H1 (cell line): Measurements from ENCODE around the gene RFX2. TPM values are rescaled to one million over a fixed set of nuclear protein-coding genes. Genes with fewer than 3 reads are reported as not detected.

ENCODE experiments used
- CTCF ChIA-PET: fragments of 300-600 bp; sonication (Branson Sonifier 250); formaldehyde crosslinking; loops from one replicate; lab custom pipeline; 2021; ENCODE audit not compliant: partially characterized antibody; lab: Charles Lee
- POLR2A ChIA-PET: fragments of 300-600 bp; sonication (Branson Sonifier 250); formaldehyde crosslinking; loops from one replicate; lab custom pipeline; 2021; ENCODE audit warnings: inconsistent platforms; ENCODE audit not compliant: partially characterized antibody; lab: Charles Lee
- DNase-seq, 2 experiments: peaks; one replicate each; pipeline versions ENCODE4 v3.0.0 to v3.0.0-alpha.2; 2010 to 2022; ENCODE audit warnings: low spot score in 2 of 2, low read depth in 1 of 2, mixed read lengths in 1 of 2
- FAIRE-seq: peaks from 2 replicates; lab custom pipeline; 2011; peaks lifted over from hg19 to GRCh38; lab: Jason Lieb, UNC
- H2AFZ ChIP-seq: 2 replicates; pipeline ENCODE4 v1.8.1; 2012; ENCODE audit warnings: low read length, inconsistent platforms
- H2AK5ac ChIP-seq: 2 replicates; pipeline ENCODE4 v1.6.1; 2013; ENCODE audit warnings: low read depth, low read length
- H2BK120ac ChIP-seq: replicated peaks from 2 replicates; pipeline ENCODE3; 2013; ENCODE audit warnings: low read depth, low read length, inconsistent platforms
- H2BK12ac ChIP-seq: 2 replicates; pipeline ENCODE4 v1.6.1; 2013; ENCODE audit warnings: low read depth, low read length
- H2BK15ac ChIP-seq: 2 replicates; pipeline ENCODE4 v1.6.1; 2013; ENCODE audit warnings: low read length
- H2BK20ac ChIP-seq: 2 replicates; pipeline ENCODE4 v1.6.1; 2013; ENCODE audit warnings: low read length
- H2BK5ac ChIP-seq: 2 replicates; pipeline ENCODE4 v1.6.1; 2013; ENCODE audit warnings: low read depth, low read length
- H3K14ac ChIP-seq: 2 replicates; pipeline ENCODE4 v1.6.1; 2013; ENCODE audit warnings: inconsistent platforms; ENCODE audit not compliant: insufficient read length
- H3K18ac ChIP-seq: 2 replicates; pipeline ENCODE4 v1.6.1; 2013; ENCODE audit warnings: low read length; ENCODE audit errors: extremely low read depth
- H3K23ac ChIP-seq: 2 replicates; pipeline ENCODE4 v1.6.1; 2013; ENCODE audit warnings: inconsistent platforms; ENCODE audit not compliant: insufficient read length
- H3K23me2 ChIP-seq: 2 replicates; pipeline ENCODE4 v1.6.1; 2013; ENCODE audit warnings: low read depth, low read length
- H3K27ac ChIP-seq: 2 replicates; pipeline ENCODE4 v1.6.1; 2011; ENCODE audit warnings: low read depth, low read length, inconsistent platforms
- H3K27me3 ChIP-seq, 4 experiments: replicated peaks in 1 of 4; 1 replicate in 1 of 4; 2 replicates in 3 of 4; pipeline versions ENCODE4 v1.6.1 to v1.8.1; 2011 to 2013; ENCODE audit warnings: low read length in 3 of 4, mild to moderate bottlenecking in 3 of 4, inconsistent platforms in 2 of 4, mixed read lengths in 2 of 4, moderate library complexity in 1 of 4; ENCODE audit not compliant: control insufficient read depth in 3 of 4, insufficient read depth in 3 of 4; ENCODE audit errors: extremely low read depth in 1 of 4
- H3K36me3 ChIP-seq, 4 experiments: 2 replicates each; pipeline versions ENCODE4 v1.6.1 to v1.8.1; 2011 to 2013; ENCODE audit warnings: mild to moderate bottlenecking in 4 of 4, low read length in 3 of 4, moderate library complexity in 2 of 4, control low read depth in 1 of 4, inconsistent platforms in 1 of 4; ENCODE audit not compliant: insufficient read depth in 4 of 4, control insufficient read depth in 2 of 4
- H3K4ac ChIP-seq: replicated peaks from 2 replicates; pipeline ENCODE3; 2013; ENCODE audit warnings: low read length, low read depth, mixed read lengths, inconsistent platforms; ENCODE audit not compliant: insufficient read length
- H3K4me1 ChIP-seq, 4 experiments: replicated peaks in 1 of 4; 1 replicate in 1 of 4; 2 replicates in 3 of 4; pipeline versions ENCODE4 v1.6.1 to v1.8.1; 2011 to 2013; ENCODE audit warnings: low read length in 3 of 4, inconsistent platforms in 2 of 4, mixed read lengths in 1 of 4; ENCODE audit not compliant: insufficient read depth in 4 of 4, control insufficient read depth in 3 of 4
- H3K4me2 ChIP-seq, 2 experiments: 2 replicates each; pipeline versions ENCODE4 v1.6.1 to v1.8.1; 2011 to 2013; ENCODE audit warnings: low read depth in 2 of 2, low read length in 2 of 2, control low read depth in 1 of 2, inconsistent platforms in 1 of 2, mild to moderate bottlenecking in 1 of 2; ENCODE audit not compliant: insufficient read depth in 1 of 2
- H3K4me3 ChIP-seq, 4 experiments: fragments of 200-600, 300-600 bp in 1 of 4; sonication (generic), shearing (Covaris generic), sonication (Bioruptor Twin) in 1 of 4; 2 replicates each; pipeline versions ENCODE4 v1.5.1 to v1.8.1; 2011 to 2016; ENCODE audit warnings: low read length in 4 of 4, low read depth in 3 of 4, control low read depth in 2 of 4, inconsistent platforms in 2 of 4, mild to moderate bottlenecking in 2 of 4, mixed read lengths in 1 of 4, moderate library complexity in 1 of 4; ENCODE audit not compliant: insufficient read depth in 2 of 4; ENCODE audit errors: extremely low read depth in 1 of 4
- H3K56ac ChIP-seq: replicated peaks from 2 replicates; pipeline ENCODE3; 2013; ENCODE audit warnings: low read depth, mild to moderate bottlenecking, mixed read lengths, low read length, inconsistent platforms; ENCODE audit not compliant: insufficient read length
- H3K79me1 ChIP-seq: 2 replicates; pipeline ENCODE4 v1.6.1; 2013; ENCODE audit warnings: low read depth, low read length, control low read depth
- H3K79me2 ChIP-seq, 2 experiments: 2 replicates each; pipeline versions ENCODE4 v1.6.1 to v1.8.1; 2012 to 2013; ENCODE audit warnings: low read length in 2 of 2, mild to moderate bottlenecking in 2 of 2, inconsistent platforms in 1 of 2; ENCODE audit not compliant: insufficient read depth in 2 of 2, control insufficient read depth in 1 of 2
- H3K9ac ChIP-seq, 4 experiments: replicated peaks in 1 of 4; 1 replicate in 1 of 4; 2 replicates in 3 of 4; pipeline versions ENCODE4 v1.6.1 to v1.8.1; 2011 to 2013; ENCODE audit warnings: low read depth in 3 of 4, low read length in 3 of 4, control low read depth in 2 of 4, mild to moderate bottlenecking in 2 of 4, moderate library complexity in 2 of 4, inconsistent platforms in 1 of 4; ENCODE audit errors: extremely low read depth in 1 of 4
- H3K9me3 ChIP-seq, 2 experiments: 2 replicates each; pipeline versions ENCODE4 v1.6.1 to v1.8.1; 2012 to 2013; ENCODE audit warnings: mild to moderate bottlenecking in 2 of 2, moderate library complexity in 2 of 2, control low read depth in 1 of 2, inconsistent platforms in 1 of 2, low read depth in 1 of 2, low read length in 1 of 2, mixed read lengths in 1 of 2; ENCODE audit not compliant: insufficient read depth in 2 of 2
- H4K20me1 ChIP-seq, 2 experiments: replicated peaks in 1 of 2; 2 replicates each; pipeline versions ENCODE3 to v1.8.1; 2011 to 2013; ENCODE audit warnings: inconsistent platforms in 2 of 2, low read length in 2 of 2, mild to moderate bottlenecking in 1 of 2; ENCODE audit not compliant: insufficient read depth in 2 of 2, control insufficient read depth in 1 of 2
- H4K5ac ChIP-seq: 2 replicates; pipeline ENCODE4 v1.6.1; 2013; ENCODE audit warnings: low read length, low read depth, mixed read lengths, inconsistent platforms; ENCODE audit not compliant: insufficient read length
- H4K8ac ChIP-seq: 2 replicates; pipeline ENCODE4 v1.8.0; 2013; ENCODE audit warnings: mild to moderate bottlenecking, moderate library complexity, low read length, inconsistent platforms; ENCODE audit not compliant: insufficient read depth; ENCODE audit errors: extremely low read depth
- H4K91ac ChIP-seq: replicated peaks from 2 replicates; pipeline ENCODE3; 2013; ENCODE audit warnings: low read length, mixed read lengths, inconsistent platforms; ENCODE audit not compliant: insufficient read length
- SRF ChIP-seq: IDR thresholded peaks from 2 replicates; pipeline ENCODE4 v1.6.1; 2011; ENCODE audit warnings: mild to moderate bottlenecking, low read depth, low read length, moderate library complexity
- TAF7 ChIP-seq: optimal IDR thresholded peaks from 2 replicates; pipeline ENCODE3; 2011; ENCODE audit warnings: low read depth, mild to moderate bottlenecking, inconsistent platforms, low read length, moderate library complexity, borderline replicate concordance
- WGBS, 2 experiments: shearing (Covaris generic) in 1 of 2; methylation state at CpG; one replicate each; pipeline versions ENCODE4 v1.1.6 to v1.1.7; 2013 to 2015; ENCODE audit warnings: low lambda C conversion rate in 2 of 2, mixed read lengths in 2 of 2, inconsistent platforms in 1 of 2, low coverage in 1 of 2, missing lambda C conversion rate in 1 of 2; ENCODE audit not compliant: insufficient replicate concordance in 2 of 2, insufficient coverage in 1 of 2, insufficient read length in 1 of 2; ENCODE audit errors: extremely low coverage in 1 of 2, missing lambda C conversion rate in 1 of 2; 5-methylcytosine and 5-hydroxymethylcytosine counted together
- polyA plus RNA-seq, 7 experiments: library from polyadenylated mRNA; depleted of rRNA in 3 of 7; stranded (reverse) in 5 of 7; unstranded in 2 of 7; fragments of >200 nt in 5 of 7; fragments of 200-250 nt in 2 of 7; gene quantifications; 1 replicate in 5 of 7; 2 replicates in 1 of 7; 4 replicates in 1 of 7; pipeline versions ENCODE4 v1.2.1 to v1.2.3, GENCODE V29; 2011 to 2013; ENCODE audit warnings: missing spikeins in 2 of 7, mixed read lengths in 2 of 7
- total RNA-seq: library from RNA; stranded (reverse); fragmentation: NEBNext Ultra II Directional; extraction: Animal tissue kit (Norgen Biotek cat#: 25700); gene quantifications from 2 replicates; pipeline ENCODE4 v1.2.1, GENCODE V29; 2021

The RFX2 gene
- total and polyA plus RNA-seq, 2 of the 8 experiments (the other 6 are each of a cell fraction or from before 2014, with no cell fraction given), result 4.8 to 5.3 TPM

GRCh38 chr19:6014551-6015135 is 95.7 kb downstream of the RFX2 start:
- 91% methylated on average over 13 of the region's 13 CpGs; no CpG with 5 or more reads in 1 of the 2 experiments for WGBS, 2 experiments

More at GRCh38 chr19:6014551-6015135, 95.7 kb downstream of the RFX2 start:
- Histone ChIP-seq H2BK5ac (no peak overlapping the region), H2BK120ac (no peak overlapping the region), H2BK20ac (no peak overlapping the region), H3K4ac (no peak overlapping the region), H2BK12ac (no peak overlapping the region)
- no peak for FAIRE-seq
- no peak for TF ChIP-seq SRF
- no peak for TF ChIP-seq TAF7
- TF ChIP-seq, all 59 proteins: peak for 0
- CTCF ChIA-PET, result interaction anchor here (2.4 to 11.7 kb wide), 4 partner anchors 8 to 66 kb away, joined by 5 to 306 read pairs (median 33); no protein-coding TSS in a partner anchor
- Histone ChIP-seq H3K79me2 (no peaks in the 10 kb centered on the region), H3K4me1 (peaks cover 0 to 6% (median 0%) of the 10 kb centered on the region in 4 experiments; a peak in 1 of 7 replicates), H3K79me1 (no peaks in the 10 kb centered on the region), H2AK5ac (no peak overlapping the region), H3K4me2 (no peak overlapping the region), H3K27ac (no peak overlapping the region), H2AFZ (no peak overlapping the region), H3K23me2 (no peaks in the 10 kb centered on the region), H3K14ac (no peak overlapping the region), H3K23ac (no peak overlapping the region), H3K36me3 (no peaks in the 10 kb centered on the region), H3K27me3 (0 out of 7 replicates have a peak, but pooled peaks cover 0 to 2% (median 0%) of the 10 kb centered on the region in 4 experiments), H4K5ac (no peak overlapping the region), H3K56ac (no peak overlapping the region), H3K18ac (no peak overlapping the region), H3K4me3 (no peak overlapping the region), H4K8ac (no peak overlapping the region), H4K91ac (no peak overlapping the region), H2BK15ac (no peak overlapping the region), H3K9me3 (no peaks in the 10 kb centered on the region), H4K20me1 (no peaks in the 10 kb centered on the region), H3K9ac (no peak overlapping the region)
- POLR2A ChIA-PET, result no interaction called here
- DNase-seq, result no peak
